GM18858 (cell line): ENCODE measurements around the gene EYA4.

ENCODE experiments used
- ATAC-seq: cut with Tn5 transposase; IDR thresholded peaks from one replicate; pipeline ENCODE4 v1.9.1; 2021; ENCODE audit not compliant: unreplicated experiment

Gene EYA4

DNA sequence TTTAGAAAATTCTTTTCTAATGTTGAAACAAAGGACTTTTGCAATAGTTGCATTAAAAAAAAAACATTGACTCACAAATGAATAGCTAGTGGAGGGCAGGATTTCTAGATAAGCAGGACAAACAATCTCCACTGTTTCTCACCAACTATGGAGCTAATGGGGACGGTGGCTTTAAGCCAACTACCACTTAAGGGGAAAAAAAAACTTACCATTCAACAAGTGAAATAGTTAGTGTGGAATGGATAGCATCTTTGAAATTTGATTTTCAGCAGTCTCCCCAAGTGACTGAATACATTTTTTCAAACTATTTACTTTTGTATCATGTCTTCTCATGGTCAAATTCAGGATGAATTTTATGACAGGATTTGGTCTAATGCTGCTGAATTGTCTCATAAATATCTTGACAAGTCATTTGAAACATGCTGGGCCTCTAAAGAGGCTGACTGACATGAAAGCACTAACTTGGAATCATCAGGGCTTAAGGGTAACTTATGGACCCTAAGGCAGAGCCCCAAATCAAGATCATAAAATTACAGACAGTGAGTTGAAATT lies 100.5 kb downstream of the EYA4 start:
- no peak for ATAC-seq

DNA sequence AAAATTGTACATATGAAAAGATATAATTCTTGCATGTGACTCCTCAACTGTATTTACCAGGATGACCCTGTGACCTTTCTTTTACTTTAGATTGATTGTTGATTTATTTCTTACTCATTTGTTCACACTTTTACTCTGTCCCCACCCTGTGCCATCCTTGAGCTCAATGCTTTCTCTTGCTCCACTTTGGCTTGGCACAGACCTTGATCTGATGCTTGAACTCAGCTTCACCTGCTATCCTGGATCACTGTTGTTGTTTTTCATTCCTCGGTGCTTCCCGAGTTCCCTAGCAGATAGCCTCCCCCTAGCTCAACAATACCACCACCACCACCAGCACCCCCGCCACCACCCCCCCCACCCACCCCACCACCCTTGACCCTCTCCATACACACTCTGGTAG lies 102.1 kb downstream of the EYA4 start:
- ATAC-seq: no peak

DNA sequence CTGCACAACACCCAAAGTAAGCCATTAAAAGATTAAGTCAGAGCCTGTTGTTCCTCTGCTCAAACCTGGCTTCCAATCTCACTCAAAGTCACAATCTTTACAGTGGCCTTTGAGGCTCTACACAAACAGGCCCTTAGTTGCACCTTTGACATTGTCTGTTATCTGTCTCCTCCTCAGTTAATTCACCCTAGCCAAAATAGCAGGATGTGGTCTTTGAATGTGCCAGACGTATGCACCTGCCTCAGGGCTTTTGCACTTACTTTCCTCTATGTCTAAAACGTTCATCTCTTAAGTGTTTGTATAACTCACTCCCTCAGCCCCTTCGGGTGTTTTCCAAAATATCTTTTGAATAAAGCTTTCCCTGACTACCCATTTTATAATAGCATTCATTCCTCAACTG lies 107.7 kb downstream of the EYA4 start:
- ATAC-seq: no peak

DNA sequence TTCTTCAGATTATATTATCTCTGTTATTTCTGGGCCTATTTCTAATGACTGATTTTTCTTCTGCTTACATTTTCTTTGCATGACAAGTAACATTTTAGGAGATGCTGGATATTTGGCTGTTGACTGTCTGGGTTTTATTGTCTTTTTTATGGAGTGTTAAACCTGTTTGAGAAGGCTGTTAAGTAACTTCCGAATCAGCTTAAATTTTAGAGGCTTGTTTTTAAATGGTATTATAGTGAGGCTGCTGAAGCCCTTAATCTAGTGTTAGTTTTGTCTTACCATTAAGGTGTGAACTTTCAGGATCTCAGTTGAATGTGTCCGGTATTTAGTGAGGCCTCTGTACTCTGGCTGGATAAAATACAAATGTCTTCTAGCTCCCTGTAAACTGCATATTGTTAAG lies 109.8 kb downstream of the EYA4 start:
- ATAC-seq: no peak

DNA sequence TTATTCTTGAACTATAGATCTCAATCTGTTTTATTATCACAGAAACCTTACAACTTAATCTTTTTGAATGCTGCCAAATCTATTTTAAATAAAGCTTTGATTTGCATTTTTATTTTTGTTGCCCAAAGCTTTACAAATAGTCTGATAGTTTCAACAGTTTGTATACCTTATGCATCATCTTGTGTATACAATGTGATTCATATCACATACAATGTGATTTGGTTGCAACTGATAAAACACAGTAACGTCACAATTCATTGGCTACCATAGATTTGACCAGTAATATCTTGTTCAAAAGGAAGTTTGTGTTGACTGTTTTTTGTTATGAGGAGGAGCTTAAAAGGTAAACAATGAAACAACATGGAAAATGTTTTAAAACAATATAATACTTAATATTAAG lies 110.9 kb downstream of the EYA4 start:
- no peak for ATAC-seq

DNA sequence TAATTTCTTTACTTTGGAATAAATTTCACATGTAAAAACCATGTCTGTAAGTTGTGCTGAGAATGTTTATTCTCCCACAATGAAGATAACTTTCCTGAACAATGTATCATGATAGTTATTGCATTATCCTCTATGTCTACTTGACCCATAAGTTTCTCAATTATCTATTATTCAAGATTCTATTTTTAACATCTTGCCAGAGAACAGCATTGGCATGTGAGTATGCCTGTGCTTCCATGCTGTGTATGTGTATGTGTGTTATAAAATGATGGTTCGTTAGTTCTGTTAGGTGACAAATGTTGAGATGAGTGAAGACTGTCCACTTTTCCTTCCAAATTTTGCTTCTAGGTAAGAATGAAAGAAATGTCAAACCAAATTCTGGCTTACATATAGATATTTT lies 111.9 kb downstream of the EYA4 start:
- ATAC-seq: no peak

DNA sequence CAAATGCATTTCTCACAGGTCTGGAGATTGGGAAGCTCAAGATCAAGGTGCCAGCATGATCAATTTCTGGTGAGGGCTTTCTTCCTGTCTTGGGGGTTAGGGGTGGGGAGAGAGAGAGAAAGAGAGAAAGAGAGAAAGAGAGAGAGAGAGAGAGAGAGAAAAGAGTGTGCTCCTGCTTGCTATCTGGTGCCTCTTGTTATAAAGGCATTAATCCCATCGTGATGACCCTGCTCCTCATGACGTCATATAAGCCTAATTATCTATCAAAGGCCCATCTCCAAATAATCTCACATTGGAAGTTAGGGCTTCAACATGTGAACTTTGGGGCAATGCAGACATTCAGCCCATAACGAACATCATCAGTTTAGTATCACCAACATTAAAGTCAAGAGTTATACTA lies 114.8 kb downstream of the EYA4 start:
- no peak for ATAC-seq

DNA sequence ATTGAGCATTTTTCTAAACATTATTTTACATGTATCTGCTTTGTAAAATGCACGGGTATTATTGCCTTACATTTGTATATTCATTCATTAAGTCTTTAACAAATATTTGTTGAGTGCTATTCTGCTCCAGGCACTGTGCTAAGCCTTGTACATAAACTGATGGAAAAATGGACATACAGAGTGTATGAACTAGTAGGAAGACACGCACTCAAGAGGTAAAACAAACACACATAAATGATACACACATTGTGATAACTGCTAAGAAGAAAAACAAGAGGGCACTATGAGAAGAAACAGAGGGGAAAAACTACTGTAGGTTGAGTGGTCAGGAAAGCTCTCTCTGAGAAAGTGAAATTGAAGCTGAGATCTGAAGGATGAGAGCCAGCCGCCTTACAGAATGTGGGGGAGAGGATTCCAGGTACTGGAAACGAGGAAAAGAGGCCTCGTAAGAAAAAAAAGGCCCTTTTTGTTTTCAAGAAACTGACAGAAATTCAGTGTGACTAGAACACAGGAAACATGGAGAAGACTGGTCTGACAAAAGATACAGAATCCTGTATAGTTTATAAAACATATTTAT lies 117.5 kb downstream of the EYA4 start:
- ATAC-seq: no peak

DNA sequence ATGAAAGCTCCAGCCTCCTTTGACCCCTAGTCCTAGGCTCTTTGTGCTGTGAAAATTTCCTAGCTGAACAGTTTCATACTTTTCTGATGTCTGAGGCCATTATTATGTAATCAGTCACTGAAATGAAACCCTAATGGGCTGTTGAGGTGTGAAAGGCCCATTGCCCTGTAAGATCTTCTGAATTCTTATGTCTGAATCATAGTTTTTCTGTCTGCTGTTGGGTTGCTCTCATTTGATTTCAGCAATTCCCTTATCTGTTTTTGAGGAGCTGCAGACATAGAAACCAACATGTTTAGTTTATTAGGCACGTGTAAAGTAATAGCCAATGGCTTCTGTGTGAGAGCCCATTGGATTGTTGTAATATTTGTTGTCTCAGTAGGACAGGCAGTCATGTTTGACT lies 118.1 kb downstream of the EYA4 start:
- ATAC-seq: no peak

DNA sequence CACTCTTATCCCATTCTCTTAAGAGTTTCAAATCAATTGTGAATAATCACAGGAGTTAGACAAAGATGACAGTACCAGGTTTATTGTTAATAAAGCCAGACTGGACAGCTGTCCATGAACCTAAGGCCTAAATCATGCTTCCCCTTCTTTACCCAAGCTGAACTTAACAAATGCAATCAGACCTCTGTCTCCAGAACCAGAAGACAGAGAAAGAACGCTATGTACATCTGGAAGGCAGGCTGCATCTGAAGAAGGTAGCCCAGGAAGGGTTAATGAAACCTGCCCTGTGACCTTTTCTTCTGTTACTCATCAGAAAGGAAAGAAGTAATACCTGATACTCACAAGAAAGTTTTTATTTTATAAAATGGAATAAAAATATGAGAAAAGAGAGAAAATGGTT lies 118.6 kb downstream of the EYA4 start:
- no peak for ATAC-seq

DNA sequence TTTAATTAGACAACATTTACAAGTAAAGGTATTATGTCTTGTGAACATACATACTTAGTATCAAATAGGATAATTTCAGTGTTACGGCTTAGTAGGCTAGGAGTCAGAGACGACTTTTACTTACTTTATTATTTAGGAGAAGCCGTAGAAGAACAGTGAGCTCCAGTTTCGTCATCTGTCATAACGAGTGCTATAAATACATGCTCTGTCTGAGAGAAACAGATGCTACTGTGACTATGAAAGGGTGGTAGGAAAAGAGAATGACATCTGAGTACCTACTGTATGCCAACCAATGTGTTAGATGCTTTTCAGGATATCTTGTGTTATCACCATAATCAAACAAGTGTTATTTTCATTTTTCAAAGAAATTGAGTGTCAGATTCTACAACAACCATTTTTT lies 119.0 kb downstream of the EYA4 start:
- ATAC-seq: no peak

DNA sequence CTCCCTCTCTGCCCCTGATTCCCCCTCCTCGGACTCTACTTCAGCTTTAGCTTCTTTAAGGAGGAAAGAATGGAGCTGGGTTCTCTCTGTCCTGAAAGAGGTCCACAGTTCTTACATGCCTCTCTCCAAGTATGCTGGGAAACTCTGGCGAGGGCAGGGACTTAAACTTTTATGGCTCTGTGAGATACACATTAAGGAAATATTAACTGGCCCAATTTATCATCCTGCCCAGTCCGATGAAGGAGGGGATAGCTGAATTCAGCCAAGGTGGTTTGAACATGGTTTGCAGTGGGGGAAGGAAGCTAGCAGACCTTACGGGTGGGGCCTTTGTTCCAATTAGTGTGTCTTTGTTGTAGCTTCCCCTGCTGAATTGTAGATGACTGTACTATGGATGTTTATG lies 121.7 kb downstream of the EYA4 start:
- no peak for ATAC-seq

DNA sequence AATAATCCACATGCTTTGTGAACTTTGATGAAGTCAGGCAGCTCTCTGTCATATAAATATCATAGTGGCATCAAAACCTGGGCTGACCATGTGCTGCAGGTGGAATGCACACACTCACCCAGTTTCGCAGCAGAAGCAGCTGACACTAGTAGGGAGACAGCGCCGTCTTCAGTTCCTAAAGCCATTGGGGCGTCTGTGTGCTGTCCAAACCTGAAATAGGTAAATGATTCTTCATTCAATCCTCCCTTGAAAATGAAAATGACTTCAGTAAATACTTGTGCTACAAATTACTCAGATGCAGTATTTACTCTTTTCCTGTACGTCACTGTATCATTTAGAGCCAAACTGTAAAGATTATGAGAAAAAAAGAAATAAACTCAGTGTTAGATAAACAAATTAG lies 127.5 kb downstream of the EYA4 start:
- ATAC-seq: no peak

DNA sequence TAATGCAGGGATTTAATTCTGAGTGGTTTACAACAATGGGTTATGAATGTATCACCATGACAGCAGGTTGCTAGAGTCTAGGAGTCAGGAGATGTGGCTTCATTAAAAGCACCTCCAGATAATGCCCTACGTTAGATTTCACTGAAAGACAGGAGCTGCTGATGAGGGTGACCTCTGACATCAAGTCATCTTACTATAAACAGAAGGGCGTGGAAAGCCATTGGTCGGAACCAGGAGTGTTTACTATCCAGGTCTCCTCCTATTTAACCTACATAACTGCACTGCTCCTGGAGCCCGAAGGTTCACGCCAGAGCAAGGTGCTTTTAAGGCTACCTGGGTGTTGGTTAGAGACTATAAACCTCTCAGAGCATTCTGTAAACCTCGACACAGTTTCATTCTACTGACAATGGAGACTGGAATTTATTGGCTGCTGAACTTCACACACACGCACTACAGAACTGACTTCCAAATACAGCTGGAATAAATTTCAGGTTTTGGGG lies 128.7 kb downstream of the EYA4 start:
- ATAC-seq: no peak

DNA sequence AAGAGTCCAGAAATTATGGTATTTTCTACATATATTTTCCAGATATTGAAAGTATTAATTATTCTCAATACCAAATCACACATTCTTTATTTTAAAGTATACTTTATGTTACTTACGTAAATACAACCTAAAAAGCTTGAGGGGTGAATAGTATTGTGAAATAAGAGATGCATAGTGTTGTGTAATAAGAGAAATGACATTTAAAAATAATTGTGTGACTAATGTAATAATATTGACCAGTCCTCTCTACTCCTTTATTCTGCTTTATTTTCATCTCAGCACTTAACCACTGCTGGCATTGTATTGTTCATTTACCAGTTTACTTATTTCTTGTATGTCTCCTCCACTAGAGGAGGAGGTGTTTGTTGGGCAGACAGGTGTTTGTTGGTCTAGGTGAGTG lies 135.6 kb downstream of the EYA4 start:
- ATAC-seq: no peak

DNA sequence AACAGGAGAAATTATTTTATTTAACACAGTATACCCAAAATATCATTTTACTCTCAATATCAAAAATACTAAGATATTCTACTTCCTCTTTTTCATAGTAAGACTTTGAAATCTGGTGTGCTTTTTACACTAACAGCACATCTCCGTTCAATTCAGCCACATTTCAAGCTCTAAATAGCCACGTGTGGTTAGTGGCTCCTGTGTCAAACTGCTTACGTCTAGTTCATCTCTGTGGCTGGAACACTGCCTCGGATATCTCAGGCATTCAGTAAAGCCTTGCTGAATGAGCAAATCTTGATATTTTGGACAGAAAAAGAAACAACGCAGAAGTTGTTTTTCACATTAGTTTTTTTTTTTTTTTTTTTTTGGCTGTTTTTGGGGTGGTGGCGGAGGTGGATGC lies 136.1 kb downstream of the EYA4 start:
- ATAC-seq: no peak

DNA sequence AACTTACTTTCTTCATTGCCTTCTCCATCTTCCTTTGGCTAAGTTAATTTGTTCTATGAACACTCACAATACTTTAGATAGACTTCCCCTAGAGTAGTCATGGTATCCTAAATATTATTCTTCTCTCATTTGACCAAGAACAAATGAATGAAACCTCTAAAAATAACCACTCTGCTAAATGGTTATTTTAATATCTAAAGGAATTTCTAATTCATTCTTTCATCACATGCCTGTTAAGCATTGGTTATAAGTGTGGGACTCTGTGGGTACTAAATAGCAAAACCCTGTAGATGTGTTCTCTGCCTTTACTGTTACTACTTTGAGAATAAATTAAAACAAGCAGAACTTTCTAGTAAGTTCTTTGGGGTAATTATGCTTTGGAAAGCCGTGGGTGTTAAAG lies 138.9 kb downstream of the EYA4 start:
- no peak for ATAC-seq

DNA sequence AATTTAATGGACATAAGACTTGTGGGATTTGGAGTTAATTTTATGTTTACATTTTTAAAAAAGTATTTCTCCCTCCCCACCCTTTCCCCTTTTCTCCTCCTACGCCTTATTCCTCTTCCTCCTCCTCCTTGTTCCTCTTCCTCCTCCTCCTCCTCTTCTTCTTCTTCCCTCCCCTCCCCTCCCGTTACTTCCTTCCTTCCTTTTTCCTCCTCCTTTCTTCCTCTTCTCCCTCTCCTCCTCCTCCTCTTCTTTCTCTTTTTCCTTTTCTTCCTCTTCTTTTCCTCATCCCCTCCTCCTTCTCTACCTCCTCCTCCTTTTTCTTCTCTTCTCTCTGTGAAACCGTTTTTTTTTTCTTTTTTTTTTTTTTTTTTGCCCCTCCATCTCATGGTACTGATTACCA lies 139.6 kb downstream of the EYA4 start:
- ATAC-seq: no peak

DNA sequence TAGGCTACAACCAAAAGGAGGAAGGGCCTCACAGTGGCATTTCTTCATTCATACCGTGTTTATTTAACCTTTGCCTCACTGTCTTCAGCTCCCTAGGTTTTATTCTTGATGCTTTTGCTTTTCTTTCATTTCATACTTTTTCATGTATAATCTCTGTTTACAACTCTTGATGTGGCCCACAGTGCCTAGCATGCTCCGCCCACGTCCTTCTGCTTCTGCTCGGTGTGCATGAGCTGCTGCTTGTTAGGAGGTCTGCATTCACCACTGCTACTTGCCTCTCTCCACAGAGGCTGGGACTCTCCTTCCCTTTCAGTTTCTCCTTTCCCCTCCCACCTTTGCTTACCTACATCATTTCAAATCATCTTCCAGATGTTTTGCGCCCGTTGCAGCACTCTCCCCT lies 147.6 kb downstream of the EYA4 start:
- ATAC-seq: no peak

DNA sequence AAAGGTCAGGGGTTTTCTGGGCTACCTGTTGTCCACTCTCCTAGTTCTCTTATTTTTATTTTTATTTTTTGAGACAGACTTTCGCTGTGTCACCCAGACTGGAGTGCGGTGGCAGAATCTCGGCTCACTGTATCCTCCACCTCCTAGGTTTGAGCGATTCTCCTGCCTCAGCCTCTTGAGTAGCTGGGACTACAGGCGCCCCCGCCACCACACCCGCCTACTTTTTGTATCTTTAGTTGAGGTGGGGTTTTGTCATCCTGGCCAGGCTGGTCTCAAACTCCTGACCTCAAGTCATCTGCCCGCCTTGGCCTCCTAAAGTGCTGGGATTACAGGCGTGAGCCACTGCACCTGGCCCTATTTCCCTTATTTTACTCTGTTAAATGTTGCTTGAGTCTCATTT lies 149.0 kb downstream of the EYA4 start:
- no peak for ATAC-seq

DNA sequence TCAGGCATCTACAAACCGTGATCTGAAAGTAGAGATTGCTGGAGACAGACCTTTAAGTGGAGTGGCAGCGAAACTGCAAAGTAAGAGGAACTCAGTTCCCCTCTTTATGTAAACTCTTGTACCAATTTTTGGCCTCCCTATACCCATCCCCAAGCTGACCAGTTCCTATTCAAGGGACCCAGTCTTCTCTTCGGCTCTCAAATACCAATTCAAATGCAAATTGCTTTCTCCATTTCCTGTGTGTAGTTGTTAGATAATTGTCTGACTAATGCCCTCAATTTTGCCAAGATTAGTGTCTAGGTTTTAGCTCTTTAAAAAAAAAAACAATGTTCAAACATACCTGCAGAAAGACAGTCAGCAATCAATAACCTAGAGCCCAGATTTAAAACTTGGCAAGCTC lies 150.9 kb downstream of the EYA4 start:
- no peak for ATAC-seq

DNA sequence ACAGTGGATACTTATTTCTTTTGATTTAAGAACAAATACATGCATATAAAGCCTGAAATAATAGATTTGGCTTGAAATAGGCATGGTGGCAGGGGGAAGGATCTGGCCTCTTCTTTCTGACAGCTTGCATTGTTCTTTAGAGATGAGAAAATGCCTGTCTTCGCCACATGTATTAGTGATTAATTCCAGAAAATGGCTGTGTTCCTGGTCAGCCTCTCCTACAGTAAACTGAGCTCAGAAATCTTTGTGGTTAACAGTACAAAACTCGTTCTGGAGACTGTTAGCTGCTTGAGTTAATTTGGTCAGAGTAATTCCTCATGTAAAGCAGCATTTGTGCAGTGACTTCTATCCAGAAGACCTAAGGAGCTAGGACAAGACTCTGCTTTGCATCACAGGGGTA lies 151.5 kb downstream of the EYA4 start:
- ATAC-seq: no peak

DNA sequence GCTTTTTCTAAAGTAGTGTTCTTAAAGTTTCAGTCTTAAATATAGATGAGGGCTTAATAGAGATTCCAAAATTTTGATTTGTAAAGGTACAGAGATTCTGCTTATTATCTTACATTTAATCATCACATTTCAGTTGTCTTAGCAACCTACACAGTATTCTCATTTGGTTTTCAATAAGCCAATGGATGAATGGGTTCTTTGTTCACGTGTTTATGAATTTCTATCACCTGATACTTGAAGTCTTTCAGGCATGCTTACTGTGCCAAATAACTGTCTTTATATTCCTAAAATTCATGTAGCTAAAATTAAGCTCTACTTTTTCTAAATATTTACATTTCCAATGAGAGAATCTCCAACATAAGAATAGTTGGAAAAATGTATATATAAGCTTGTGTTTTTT lies 152.7 kb downstream of the EYA4 start:
- ATAC-seq: no peak
